DND-41 (cell line): ENCODE measurements around the gene HECTD4.

Source experiments
- ATAC-seq: fragments of 200-7000 bp; cut with Tn5 transposase; 3 replicates; pipeline ENCODE4 v1.9.1; 2021; ENCODE audit warnings: low read depth; ENCODE audit not compliant: insufficient read depth
- DNase-seq: peaks from one replicate; pipeline ENCODE4 v3.0.0-alpha.2; 2020
- H2AFZ ChIP-seq: 2 replicates; pipeline ENCODE4 v1.6.0; 2012; ENCODE audit warnings: low read depth, low read length
- H3K27ac ChIP-seq: 2 replicates; pipeline ENCODE4 v1.5.1; 2012; ENCODE audit warnings: low read length, inconsistent platforms
- H3K27me3 ChIP-seq: fragments of 200-600 bp; sonication (generic); 2 replicates; pipeline ENCODE4 v1.6.0; 2012; ENCODE audit warnings: low read length, mild to moderate bottlenecking, inconsistent platforms; ENCODE audit not compliant: insufficient read depth, poor library complexity
- H3K36me3 ChIP-seq: 2 replicates; pipeline ENCODE4 v1.5.1; 2012; ENCODE audit warnings: low read length, inconsistent platforms; ENCODE audit not compliant: insufficient read depth
- H3K4me1 ChIP-seq: 2 replicates; pipeline ENCODE4 v1.5.1; 2012; ENCODE audit warnings: mild to moderate bottlenecking, low read length; ENCODE audit not compliant: insufficient read depth
- H3K4me2 ChIP-seq: 2 replicates; pipeline ENCODE4 v1.6.0; 2012; ENCODE audit warnings: mild to moderate bottlenecking, moderate library complexity, low read length, inconsistent platforms; ENCODE audit not compliant: insufficient read depth
- H3K4me3 ChIP-seq, 2 experiments: fragments of 200-600 bp in 1 of 2; shearing (Covaris generic) in 1 of 2; 2 replicates each; pipeline ENCODE4 v1.5.1; 2012 to 2016; ENCODE audit warnings: inconsistent platforms in 2 of 2, low read length in 2 of 2, mild to moderate bottlenecking in 2 of 2, low read depth in 1 of 2, moderate library complexity in 1 of 2
- H3K79me2 ChIP-seq: 2 replicates; pipeline ENCODE4 v1.6.0; 2012; ENCODE audit warnings: low read length, inconsistent platforms; ENCODE audit not compliant: insufficient read depth
- H3K9ac ChIP-seq: 2 replicates; pipeline ENCODE4 v1.6.0; 2012; ENCODE audit warnings: low read depth, mild to moderate bottlenecking, inconsistent platforms, low read length, moderate library complexity
- H3K9me3 ChIP-seq: 2 replicates; pipeline ENCODE4 v1.5.1; 2012; ENCODE audit warnings: low read length, moderate library complexity, mild to moderate bottlenecking, inconsistent platforms; ENCODE audit not compliant: insufficient read depth, severe bottlenecking
- H4K20me1 ChIP-seq: 2 replicates; pipeline ENCODE4 v1.6.0; 2012; ENCODE audit warnings: low read length; ENCODE audit not compliant: insufficient read depth
- CTCF ChIP-seq: IDR thresholded peaks from 2 replicates; pipeline ENCODE4 v1.5.1; 2012; ENCODE audit warnings: borderline replicate concordance, low read length, moderate library complexity, mild to moderate bottlenecking; ENCODE audit not compliant: poor library complexity, severe bottlenecking; ENCODE audit errors: extremely low read depth
- EZH2 ChIP-seq: IDR thresholded peaks from 3 replicates; pipeline ENCODE4 v1.6.1; 2012; ENCODE audit warnings: borderline replicate concordance, low read depth, mild to moderate bottlenecking, moderate library complexity, low read length, inconsistent platforms; ENCODE audit not compliant: severe bottlenecking

Gene HECTD4

GRCh38 chr12:112422531-112422930 is 40.3 kb upstream of the HECTD4 start:
- TF ChIP-seq EZH2 = no peak
- no peak for TF ChIP-seq CTCF
- Histone ChIP-seq H3K4me1 (peaks cover 38% of the 10 kb centered on the region), H3K9ac (no peak overlapping the region), H3K4me2 (peak overlapping the region; percentile 9), H3K4me3 (no peak overlapping the region), H3K27ac (no peak overlapping the region), H3K9me3 (no peaks in the 10 kb centered on the region), H2AFZ (no peak overlapping the region), H3K36me3 (peaks cover 10% of the 10 kb centered on the region), H3K79me2 (peaks cover 96% of the 10 kb centered on the region), H4K20me1 (peaks cover 55% of the 10 kb centered on the region; the same call in 1 of the 2 replicates), H3K27me3 (no peaks in the 10 kb centered on the region)
- ATAC-seq (no peak), DNase-seq (no peak)

DNA sequence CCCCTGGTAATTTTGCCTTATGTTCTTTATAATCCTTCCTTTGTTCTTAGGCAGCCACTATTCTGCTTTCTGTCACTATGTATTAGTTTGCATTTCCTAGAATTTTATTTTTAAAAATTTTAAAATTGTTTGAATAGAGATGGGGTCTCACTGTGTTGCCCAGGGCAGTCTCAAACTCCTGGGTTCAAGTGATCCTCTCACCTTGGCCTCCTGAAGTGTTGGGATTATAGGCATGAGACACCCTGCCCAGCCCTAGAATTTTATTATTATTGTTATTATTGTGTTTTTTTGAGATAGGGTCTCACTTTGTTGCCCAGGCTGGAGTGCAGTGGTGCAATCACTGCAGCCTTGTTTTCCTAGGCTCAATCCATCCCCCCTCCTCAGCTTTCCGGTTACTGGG is 39.1 kb upstream of the HECTD4 start:
- Histone ChIP-seq H3K79me2 (peaks cover 88% of the 10 kb centered on the region), H3K27me3 (no peaks in the 10 kb centered on the region), H3K9ac (no peak overlapping the region), H3K36me3 (peaks cover 10% of the 10 kb centered on the region), H3K4me1 (peaks cover 42% of the 10 kb centered on the region), H3K4me2 (peak overlapping the region; percentile 84; the same call in 1 of the 2 replicates), H2AFZ (no peak overlapping the region), H3K4me3 (no peak overlapping the region), H3K27ac (no peak overlapping the region), H4K20me1 (peaks cover 47% of the 10 kb centered on the region; the same call in 1 of the 2 replicates), H3K9me3 (no peaks in the 10 kb centered on the region)
- no peak for TF ChIP-seq EZH2
- TF ChIP-seq CTCF = no peak
- ATAC-seq = no peak
- no peak for DNase-seq

DNA sequence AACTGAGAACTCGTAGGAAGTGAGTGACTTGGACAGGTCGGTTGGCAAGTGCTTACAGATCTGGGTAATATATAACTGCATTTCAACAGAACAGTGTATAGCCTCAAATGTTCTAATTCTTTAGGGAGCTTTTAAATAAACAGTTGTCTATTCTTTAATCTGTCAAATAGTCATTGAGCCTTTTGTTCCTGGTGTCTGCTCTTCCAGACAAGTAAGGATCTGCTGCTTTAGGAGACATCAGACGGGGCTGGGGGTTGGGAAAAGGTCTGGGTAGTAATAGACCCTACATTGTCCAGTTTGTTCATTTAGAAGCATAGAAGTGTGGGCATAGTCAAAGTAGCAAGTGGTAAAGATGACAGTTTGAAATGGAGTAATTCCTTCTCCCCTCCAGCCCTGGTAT is 38.5 kb upstream of the HECTD4 start:
- Histone ChIP-seq H2AFZ (no peak overlapping the region), H3K79me2 (peaks cover 81% of the 10 kb centered on the region), H3K9me3 (no peaks in the 10 kb centered on the region), H3K4me3 (peak overlapping the region in 1 of 2 experiments; percentile 14; a peak in 1 of 4 replicates), H3K4me1 (peaks cover 42% of the 10 kb centered on the region), H3K9ac (peak overlapping the region; percentile 68; the same call in 1 of the 2 replicates), H3K4me2 (peak overlapping the region; percentile 84; the same call in 1 of the 2 replicates), H3K36me3 (peaks cover 10% of the 10 kb centered on the region), H3K27ac (no peak overlapping the region), H3K27me3 (no peaks in the 10 kb centered on the region), H4K20me1 (peaks cover 44% of the 10 kb centered on the region; the same call in 1 of the 2 replicates)
- DNase-seq = no peak
- TF ChIP-seq CTCF (no peak), EZH2 (no peak)
- no peak for ATAC-seq
